Raji (cell line): ENCODE measurements around the gene THRB.

ENCODE experiments used
- POLR2A ChIP-seq: IDR thresholded peaks from 2 replicates; pipeline ENCODE4 v1.6.1; 2011; ENCODE audit warnings: low read depth, low read length, control low read depth; ENCODE audit not compliant: insufficient read depth

THRB gene

DNA sequence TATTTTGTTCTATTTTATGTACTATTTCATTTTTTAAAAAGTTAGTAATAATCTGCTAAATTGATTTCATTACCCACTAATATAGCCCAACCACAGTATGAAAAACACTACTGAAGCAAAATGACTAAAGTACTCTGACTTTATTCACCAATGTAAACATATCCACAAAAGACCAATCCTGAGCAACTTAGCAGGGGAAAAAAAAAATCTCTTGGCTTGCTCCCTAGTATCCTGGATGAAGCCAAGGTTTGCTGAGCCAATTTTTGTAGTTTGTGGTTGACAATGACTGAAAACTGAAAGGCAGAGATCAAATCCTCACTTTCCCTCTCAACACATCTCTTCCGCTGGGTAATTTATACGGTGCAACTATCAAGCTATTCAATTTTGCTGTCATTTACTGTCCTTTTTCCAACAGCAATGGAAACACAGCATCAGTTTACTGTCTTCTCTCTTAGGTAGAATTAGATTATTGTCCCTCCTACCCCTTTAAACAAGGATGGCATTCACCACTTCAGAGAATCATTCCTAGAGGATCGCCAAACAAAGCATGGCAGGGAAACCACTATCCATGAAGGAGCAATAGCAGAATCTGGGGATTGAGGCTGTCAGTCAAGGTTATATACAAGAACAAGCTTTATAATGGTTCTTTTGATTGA lies 149.7 kb downstream of the THRB start:
- TF ChIP-seq POLR2A: no peak

DNA sequence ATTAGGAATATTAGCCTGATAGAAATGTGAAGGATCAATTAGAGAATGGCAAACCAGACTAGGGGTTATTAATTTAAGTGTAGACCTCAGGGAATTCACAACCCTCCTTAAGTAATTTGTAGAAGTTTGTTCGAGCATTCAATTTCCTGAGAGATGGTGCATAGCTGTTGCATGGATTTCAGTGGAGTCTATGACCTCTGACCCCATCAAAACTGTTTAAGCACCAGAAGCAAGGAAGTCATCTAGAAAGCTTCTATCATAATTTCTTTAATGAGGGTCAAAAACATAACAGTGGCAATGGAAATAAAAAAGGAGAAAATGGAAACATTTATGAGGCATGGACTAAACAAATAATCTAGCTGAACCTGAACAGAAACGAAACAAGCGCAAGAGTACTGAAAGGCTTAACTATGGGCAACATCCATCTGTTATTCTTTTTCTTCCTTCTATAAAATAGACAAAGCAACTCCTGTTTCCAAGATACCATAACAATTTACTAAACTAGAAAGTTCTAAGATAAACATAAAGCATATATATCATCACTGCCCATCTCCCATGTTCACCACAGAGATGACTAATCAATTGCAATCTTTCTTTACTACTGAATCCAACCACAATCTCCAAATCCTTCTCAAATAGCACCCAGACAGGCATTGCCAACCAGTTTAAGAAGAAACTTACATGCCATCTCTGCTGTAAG lies 151.4 kb downstream of the THRB start:
- no peak for TF ChIP-seq POLR2A

DNA sequence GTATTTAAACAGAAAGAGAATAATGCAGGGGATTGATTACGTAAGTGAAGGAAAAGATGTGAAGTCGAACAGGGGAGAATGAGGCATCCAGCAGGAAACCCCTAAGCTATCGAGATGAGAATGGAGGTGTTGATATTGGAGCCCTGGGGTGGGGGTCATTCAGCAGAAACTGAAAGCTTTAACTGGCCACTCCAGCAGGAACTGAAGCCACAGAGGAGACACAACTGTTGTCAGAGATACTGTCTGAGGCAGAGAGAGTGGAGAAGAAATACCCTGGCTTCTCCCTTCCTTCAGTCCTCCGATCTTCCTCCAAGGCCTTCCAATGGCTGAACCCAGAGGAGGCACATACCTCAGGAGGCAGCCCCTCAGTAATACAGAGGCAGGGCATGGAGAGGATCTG lies 152.4 kb downstream of the THRB start:
- TF ChIP-seq POLR2A: no peak

DNA sequence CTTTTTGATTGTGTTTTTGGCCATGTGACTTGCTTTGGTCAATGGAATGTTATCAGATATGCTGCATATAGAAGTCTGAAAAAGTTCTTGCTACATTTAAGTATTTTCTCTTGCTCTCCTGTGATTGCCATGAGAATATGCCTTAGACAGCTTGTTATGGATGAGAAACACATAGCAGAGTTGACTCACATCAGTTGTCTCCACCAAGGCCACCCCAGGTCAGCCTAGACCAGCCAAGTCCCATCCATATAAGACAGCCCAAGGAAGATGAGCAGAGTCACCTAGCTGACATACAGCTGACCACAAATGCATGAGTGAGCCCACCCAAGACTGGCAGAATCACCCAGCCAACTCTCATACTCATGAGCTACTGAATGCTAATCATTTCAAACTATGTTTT lies 153.0 kb downstream of the THRB start:
- no peak for TF ChIP-seq POLR2A

DNA sequence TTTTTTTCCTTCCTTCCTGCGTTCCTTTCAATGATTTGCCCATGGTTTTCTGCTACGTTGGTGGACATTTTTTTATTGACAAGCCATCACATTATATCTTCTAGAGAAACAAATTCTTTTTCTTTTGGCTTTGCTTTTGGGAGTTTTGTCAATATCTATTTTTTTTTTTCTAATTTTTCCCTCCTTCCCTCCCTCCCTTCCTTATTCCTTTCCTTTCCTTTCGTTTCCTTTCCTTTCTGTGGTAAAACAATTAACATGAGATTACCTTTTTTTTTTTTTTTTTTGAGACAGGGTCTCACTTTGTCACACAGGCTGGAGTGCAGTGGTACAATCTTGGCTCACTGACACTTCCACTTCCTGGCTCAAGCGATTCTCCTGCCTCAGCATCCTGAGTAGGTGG lies 153.7 kb downstream of the THRB start:
- no peak for TF ChIP-seq POLR2A

DNA sequence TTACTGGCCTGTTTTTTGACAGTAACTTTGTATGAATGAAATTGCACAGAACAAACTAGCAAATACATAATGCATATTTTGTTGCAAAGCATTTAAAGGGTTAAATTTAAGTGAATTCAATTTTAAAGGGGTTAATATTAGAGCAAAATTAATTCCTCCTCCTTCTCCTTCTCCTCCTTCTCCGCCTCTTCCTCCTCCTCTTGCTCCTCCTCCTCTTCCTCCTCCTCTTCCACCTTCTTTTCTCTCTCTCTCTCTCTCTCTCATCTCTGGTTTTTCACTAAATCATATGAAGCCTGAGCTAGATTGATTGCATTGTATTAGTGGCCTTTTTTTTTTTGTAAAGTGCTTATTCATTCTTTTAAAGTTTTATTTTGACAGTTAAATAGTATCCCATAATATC lies 154.5 kb downstream of the THRB start:
- no peak for TF ChIP-seq POLR2A

DNA sequence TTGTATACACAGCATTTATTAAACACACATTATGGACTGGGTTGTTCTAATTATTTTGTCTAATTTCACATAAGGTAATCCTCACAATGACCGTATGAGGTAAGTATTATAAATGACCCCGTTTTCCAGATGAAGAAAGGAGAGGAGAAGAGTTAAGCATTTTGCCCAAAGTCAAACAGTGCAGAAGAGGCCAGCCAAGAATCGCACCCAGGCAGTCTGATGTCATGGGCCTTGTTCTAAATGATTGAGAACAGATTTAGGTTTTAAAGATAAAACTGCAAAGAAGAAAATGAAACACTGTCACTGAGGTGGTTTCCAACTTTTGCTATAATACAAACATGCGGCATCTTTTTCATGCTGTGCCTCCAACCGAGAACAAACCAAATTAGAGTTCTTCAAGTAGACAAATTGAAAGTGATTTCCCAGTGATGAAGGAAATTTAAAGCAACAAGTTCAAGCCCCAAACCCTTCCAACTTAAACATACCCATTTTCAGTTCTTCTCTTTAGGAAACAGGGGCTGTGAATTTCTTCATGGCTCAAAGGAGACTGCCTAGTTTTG lies 155.3 kb downstream of the THRB start:
- TF ChIP-seq POLR2A: no peak

DNA sequence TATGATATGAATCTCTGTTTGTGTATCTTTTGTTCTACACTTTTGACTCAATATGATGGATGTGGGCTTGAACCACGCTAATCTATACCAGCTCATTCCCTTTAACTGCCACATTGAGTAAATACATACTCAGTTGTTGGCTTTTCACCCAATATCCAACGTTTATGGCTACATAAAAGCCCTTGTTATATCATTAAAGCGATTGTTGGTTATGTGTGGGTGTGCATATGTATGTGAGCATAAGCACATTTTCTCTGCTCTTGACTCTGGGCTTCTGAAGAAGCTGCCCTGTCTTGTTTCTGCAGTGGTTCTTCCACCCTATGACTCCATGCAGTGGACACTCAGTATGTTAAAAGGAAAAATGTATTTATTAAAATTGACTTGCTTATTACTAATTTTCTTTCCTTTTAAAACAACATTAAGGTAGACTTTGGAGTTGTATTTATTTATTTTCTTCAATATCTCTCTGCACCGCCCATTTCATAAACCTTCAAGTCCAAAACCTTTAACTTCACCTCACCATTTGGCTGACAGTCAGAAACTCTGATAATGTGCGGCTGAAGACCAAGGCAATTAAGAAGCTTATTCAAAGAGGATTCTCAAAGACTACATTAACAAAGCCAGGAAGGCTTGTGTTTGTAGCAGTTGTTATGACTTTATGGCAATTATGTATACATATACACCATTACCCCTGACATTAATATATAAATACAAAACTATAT lies 156.1 kb downstream of the THRB start:
- no peak for TF ChIP-seq POLR2A

DNA sequence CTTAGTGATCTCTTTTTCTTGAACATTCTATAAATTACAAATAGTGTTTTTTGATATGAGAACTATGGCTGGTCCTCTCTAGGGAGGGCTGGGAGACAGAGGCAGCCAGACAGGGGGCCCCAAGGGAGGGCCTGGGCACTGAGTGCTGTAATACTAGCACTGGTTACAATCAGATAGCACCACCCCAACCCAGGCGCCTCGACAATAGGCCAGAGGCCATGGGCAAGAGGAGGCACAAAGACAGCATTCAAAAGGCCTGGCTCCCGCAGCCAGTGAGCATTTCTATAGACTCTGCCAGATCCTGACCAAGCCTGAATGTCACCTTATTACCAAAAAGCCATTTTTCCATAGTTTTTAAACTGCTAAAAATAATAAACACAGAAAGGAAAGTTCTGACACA lies 158.5 kb downstream of the THRB start:
- no peak for TF ChIP-seq POLR2A

DNA sequence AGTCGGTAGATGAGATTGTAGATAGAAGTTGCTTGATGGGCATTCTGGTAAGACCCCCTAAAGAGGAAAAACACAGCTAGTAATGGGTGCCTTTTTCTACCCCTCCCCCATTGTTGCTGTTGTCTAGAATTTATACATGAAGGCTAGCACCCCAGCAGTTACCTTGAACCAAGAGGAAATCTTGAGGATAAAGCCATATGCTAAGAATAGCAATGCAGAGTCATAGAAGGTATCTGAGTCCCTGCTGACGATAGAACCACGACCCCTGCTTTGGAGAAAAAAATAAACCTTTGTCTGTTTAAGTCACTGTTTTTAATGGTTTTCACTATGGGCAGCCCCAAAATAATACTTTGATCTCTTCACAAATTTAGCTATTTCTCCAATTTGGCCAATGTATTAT lies 162.6 kb downstream of the THRB start:
- no peak for TF ChIP-seq POLR2A

DNA sequence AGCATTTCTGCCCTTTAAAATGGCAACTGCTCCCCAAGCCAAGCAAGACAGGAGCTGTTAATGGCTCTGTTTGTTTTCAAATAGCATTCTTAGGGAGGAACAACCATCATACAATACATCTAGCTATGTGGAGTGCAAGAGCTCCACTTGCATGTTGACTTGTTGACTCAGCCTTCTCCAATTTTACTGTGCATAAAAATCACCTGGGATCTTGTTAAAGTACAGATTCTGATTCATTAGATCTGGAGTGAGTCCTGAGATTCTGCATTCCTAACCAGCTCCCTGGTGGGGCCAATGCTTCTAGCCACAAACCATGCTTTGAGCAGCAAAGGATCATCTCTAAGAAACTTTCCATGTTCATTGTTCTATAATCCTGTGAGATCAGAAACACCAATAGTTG lies 171.4 kb downstream of the THRB start:
- no peak for TF ChIP-seq POLR2A

DNA sequence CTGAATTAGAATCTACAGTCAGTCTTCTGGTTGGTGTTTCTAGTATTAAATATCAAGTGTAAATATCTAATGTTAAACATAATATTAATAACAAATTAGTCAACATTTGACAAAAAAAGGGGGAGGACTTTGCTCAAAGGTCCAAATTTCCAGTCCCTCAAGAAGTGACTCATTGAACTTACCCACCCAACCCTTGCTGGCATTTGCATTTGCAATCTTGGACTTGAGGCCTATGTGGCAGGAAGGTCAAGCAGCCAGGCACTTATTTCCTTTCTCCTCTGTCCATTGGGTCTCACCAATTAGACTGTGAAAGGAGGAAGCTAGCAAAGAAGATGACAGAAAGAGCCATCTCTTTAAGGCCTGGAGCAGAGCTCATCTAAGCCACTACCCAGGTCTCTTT lies 174.0 kb downstream of the THRB start:
- TF ChIP-seq POLR2A: no peak

DNA sequence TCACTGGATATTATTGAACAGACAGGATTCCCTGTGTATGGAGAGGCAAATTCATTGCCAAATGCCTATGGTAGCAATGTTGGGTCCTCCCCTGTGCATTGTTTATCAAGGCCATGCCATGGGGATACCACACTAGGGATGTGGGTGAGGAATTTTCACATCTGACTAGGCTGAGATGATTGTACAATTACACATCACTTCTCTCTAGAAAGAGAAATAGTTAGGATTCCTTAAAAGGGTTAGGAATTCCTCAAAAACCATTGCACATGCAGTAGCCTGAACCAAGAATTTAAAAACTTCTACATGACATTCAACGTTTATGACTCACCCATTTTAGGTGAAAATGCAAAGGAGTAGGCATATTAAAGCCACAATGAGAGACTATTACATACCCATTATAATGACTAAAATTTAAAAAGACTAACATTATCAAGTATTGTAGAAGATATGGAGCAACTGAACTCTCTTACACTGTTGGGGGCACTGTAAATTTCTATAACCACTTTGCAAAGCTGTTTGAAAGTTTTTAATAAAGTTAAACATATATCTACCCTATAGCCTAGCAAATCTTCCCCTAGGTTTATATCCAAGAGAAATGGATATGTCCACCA lies 175.9 kb downstream of the THRB start:
- TF ChIP-seq POLR2A: no peak

DNA sequence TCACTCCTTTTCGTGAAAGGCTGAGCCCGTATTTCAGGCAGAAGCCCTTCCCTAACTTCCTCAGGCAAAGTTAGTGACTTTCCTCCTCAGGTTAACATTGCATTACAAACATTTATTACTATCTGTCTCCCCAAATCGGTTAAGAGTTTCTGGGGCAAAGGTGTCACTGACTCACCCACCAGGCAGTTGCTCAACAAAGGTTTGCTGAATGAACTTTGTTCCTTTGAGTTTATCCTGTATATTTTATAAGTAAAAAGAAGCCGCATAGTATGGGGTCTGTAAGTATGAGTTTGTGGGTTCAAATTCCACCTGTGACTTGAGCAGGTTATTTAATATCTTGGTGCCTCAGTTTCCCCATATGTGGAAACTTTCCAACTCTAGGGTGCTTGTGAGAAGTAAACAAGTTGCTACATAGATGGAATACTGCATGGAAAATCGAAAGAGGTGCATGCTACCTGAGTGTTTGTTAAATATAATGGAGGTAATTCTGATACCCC lies 177.7 kb downstream of the THRB start:
- TF ChIP-seq POLR2A: no peak

DNA sequence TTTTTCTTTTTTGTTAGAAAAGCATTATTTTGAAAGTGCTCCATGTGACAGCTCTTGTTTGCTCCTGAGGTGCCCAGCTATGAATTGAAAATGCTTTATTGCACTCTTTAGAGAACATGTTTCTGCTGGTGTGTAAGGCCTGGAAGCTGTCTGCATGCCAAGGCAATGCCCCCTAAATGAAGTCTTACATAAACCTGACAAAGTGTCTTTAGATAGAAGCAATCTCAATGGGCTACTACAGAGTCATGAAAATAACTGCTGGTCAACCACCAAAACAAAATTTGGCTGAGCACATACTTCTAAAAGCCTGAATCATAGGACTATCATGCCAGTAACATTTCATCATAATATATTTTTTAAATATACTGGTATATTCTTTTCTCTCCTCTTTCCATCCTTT lies 178.7 kb downstream of the THRB start:
- TF ChIP-seq POLR2A: no peak
